HG03097 (cell line): ENCODE measurements around the gene MORN4.

Source experiments
- ATAC-seq: cut with Tn5 transposase; IDR thresholded peaks from one replicate; pipeline ENCODE4 v1.9.1; 2021; ENCODE audit not compliant: unreplicated experiment, low FRiP score

MORN4 gene

GRCh38 chr10:97575127-97575668, 58.1 kb downstream of the MORN4 start:
- no peak for ATAC-seq

- no peak for ATAC-seq
These were observed 58.8 kb downstream of the MORN4 start for GRCh38 chr10:97574374-97575126.

GRCh38 chr10:97573672-97574071, 59.6 kb downstream of the MORN4 start:
- ATAC-seq, result no peak

GRCh38 chr10:97573021-97573420, 60.3 kb downstream of the MORN4 start:
- no peak for ATAC-seq

- no peak for ATAC-seq
These were observed 60.9 kb downstream of the MORN4 start, which contains the start of gene ANKRD2 for GRCh38 chr10:97572214-97572989. TSS of gene ANKRD2 (plus strand) at chr10:97572779. CDS start at chr10:97572789, 10 bp downstream.

GRCh38 chr10:97571622-97572021, 61.7 kb downstream of the MORN4 start:
- ATAC-seq, result no peak

- ATAC-seq, result no peak
These were observed 62.4 kb downstream of the MORN4 start for GRCh38 chr10:97570789-97571471.

GRCh38 chr10:97570146-97570788, 63.0 kb downstream of the MORN4 start:
- ATAC-seq, result no peak

GRCh38 chr10:97567891-97568290, 65.4 kb downstream of the MORN4 start:
- ATAC-seq, result no peak

- ATAC-seq, result no peak
These were observed 66.8 kb downstream of the MORN4 start for GRCh38 chr10:97566336-97566996.

GRCh38 chr10:97564776-97565175, 68.5 kb downstream of the MORN4 start:
- no peak for ATAC-seq
